Loucy (cell line): ENCODE data around the gene MMP12.

ENCODE experiments used
- H2AFZ ChIP-seq: fragments of 200-600 bp; sonication (generic); 2 replicates; pipeline ENCODE4 v1.6.0; 2016; ENCODE audit warnings: antibody characterized with exemption, mild to moderate bottlenecking, low read length, moderate library complexity
- H3F3A ChIP-seq: fragments of 200-600 bp; 2 replicates; pipeline ENCODE4 v1.6.0; 2016; ENCODE audit warnings: antibody characterized with exemption, low read depth, mild to moderate bottlenecking
- H3K27me3 ChIP-seq: fragments of 200-600 bp; sonication (generic); 2 replicates; pipeline ENCODE4 v1.6.1; 2014; ENCODE audit warnings: low read length, mild to moderate bottlenecking; ENCODE audit not compliant: insufficient read depth, poor library complexity, severe bottlenecking
- H3K36me3 ChIP-seq: fragments of 200-600 bp; sonication (generic); 2 replicates; pipeline ENCODE4 v1.6.1; 2016; ENCODE audit warnings: low read length; ENCODE audit not compliant: insufficient read depth
- H3K4me1 ChIP-seq: fragments of 200-600 bp; sonication (generic); 2 replicates; pipeline ENCODE4 v1.5.1; 2014; ENCODE audit warnings: low read length, mild to moderate bottlenecking; ENCODE audit not compliant: insufficient read depth, poor library complexity, severe bottlenecking
- H3K4me2 ChIP-seq: fragments of 200-600 bp; sonication (generic); 2 replicates; pipeline ENCODE4 v1.6.0; 2014; ENCODE audit warnings: antibody characterized with exemption, low read length, low read depth, mild to moderate bottlenecking; ENCODE audit not compliant: poor library complexity, severe bottlenecking
- H3K4me3 ChIP-seq: fragments of 200-600 bp; sonication (generic); 2 replicates; pipeline ENCODE4 v1.5.1; 2014; ENCODE audit warnings: low read length, mild to moderate bottlenecking, mixed read lengths; ENCODE audit not compliant: poor library complexity, severe bottlenecking
- H3K79me2 ChIP-seq: fragments of 200-600 bp; sonication (generic); 2 replicates; pipeline ENCODE4 v1.6.1; 2014; ENCODE audit warnings: low read length; ENCODE audit not compliant: insufficient read depth
- H3K9ac ChIP-seq: fragments of 200-600 bp; sonication (generic); 2 replicates; pipeline ENCODE4 v1.6.0; 2014; ENCODE audit warnings: mild to moderate bottlenecking, low read depth, low read length, moderate library complexity; ENCODE audit not compliant: poor library complexity, severe bottlenecking
- H3K9me2 ChIP-seq: fragments of 200-600 bp; sonication (generic); replicated peaks from 2 replicates; pipeline ENCODE4 v1.6.1; 2016; ENCODE audit warnings: low read depth, low read length, mixed read lengths
- H3K9me3 ChIP-seq: fragments of 200-600 bp; sonication (generic); 2 replicates; pipeline ENCODE4 v1.6.1; 2014; ENCODE audit warnings: mild to moderate bottlenecking, antibody characterized with exemption, low read length, low read depth; ENCODE audit not compliant: insufficient read depth
- H4K20me1 ChIP-seq: fragments of 200-600 bp; sonication (generic); 2 replicates; pipeline ENCODE4 v1.6.0; 2014; ENCODE audit warnings: antibody characterized with exemption, low read length, mild to moderate bottlenecking; ENCODE audit not compliant: insufficient read depth, poor library complexity, severe bottlenecking
- EZH2phosphoT487 ChIP-seq: fragments of 200-600 bp; IDR thresholded peaks from 2 replicates; pipeline ENCODE4 v1.6.1; 2018; ENCODE audit warnings: antibody characterized with exemption, mild to moderate bottlenecking, moderate library complexity, borderline replicate concordance
- TF ChIP-seq, protein P1 (sequence below): fragments of 200-600 bp; sonication (generic); conservative IDR thresholded peaks from 2 replicates; pipeline ENCODE4 v1.5.1; 2014; ENCODE audit warnings: mild to moderate bottlenecking, antibody characterized with exemption, low read length

Gene MMP12

DNA sequence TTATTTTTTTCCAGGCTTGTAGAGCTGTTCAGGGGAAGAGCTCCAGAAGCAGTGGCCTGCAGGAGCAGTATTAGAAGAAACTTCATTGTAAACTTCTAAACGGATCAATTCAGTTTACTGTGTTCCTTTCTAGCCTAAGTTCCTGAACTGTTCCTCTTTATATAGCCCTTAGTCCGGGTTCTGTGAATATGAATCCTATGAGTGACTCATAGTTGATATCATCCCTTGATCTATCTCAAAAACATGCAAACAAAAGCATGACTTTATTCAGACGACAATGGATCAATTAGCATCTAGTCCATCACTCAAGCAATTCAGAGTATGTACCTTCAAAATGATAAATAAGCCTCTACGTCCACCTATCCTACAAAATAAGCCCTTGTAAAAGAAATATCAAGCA is at the start of gene MMP12:
TSS of gene MMP12 (minus strand) at position 131 of the 400 bp plus-strand sequence. CDS start at position 86, 45 bp downstream.
- no peak within 1 kb of the TSS for H3K4me3 ChIP-seq
- H3F3A ChIP-seq: no peaks in the 10 kb centered on the region
- H2AFZ ChIP-seq: no peak within 1 kb of the TSS
- H3K4me1 ChIP-seq: no peaks in the 10 kb centered on the region
- TF ChIP-seq EZH2phosphoT487: no peak
- TF ChIP-seq, protein P1, sequence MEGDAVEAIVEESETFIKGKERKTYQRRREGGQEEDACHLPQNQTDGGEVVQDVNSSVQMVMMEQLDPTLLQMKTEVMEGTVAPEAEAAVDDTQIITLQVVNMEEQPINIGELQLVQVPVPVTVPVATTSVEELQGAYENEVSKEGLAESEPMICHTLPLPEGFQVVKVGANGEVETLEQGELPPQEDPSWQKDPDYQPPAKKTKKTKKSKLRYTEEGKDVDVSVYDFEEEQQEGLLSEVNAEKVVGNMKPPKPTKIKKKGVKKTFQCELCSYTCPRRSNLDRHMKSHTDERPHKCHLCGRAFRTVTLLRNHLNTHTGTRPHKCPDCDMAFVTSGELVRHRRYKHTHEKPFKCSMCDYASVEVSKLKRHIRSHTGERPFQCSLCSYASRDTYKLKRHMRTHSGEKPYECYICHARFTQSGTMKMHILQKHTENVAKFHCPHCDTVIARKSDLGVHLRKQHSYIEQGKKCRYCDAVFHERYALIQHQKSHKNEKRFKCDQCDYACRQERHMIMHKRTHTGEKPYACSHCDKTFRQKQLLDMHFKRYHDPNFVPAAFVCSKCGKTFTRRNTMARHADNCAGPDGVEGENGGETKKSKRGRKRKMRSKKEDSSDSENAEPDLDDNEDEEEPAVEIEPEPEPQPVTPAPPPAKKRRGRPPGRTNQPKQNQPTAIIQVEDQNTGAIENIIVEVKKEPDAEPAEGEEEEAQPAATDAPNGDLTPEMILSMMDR: no peak
- H3K9ac ChIP-seq: no peak within 1 kb of the TSS
- no peaks in the 10 kb centered on the region for H3K79me2 ChIP-seq
- H3K9me2 ChIP-seq: no peaks in the 10 kb centered on the region
- H3K9me3 ChIP-seq: no peaks in the 10 kb centered on the region
- no peaks in the 10 kb centered on the region for H4K20me1 ChIP-seq
- H3K4me2 ChIP-seq: no peak within 1 kb of the TSS
- H3K27me3 ChIP-seq: no peaks in the 10 kb centered on the region
- H3K36me3 ChIP-seq: no peaks in the 10 kb centered on the region

DNA sequence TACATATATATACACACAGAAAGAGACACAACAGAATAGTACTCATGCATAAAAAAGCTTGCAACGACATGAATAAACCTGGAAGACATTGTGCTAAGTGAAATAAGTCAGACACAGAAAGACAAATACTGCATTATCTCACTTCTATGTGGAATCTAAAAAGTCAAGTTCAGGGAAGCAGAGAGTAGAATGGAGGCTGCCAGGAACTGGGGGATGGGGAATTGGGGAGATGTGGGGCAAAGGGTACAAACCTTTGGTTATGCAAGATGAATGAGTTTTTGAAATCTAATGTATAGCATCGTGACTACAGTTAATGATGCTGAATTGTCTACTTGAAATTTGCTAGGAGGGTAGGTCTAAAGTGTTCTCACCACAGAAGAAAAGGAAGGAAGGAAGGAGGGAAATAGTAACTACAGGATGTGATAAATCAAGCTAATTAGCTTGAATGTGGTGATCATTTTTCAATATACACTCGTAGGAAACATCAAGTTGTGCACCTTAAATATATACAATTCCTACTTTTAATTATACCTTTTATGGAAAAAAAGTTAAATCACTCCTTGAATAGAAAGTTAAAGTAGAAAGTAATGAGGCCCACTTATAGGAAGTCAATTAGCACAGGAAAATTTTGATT is 46.9 kb upstream of the MMP12 start:
- no peak overlapping the region for H2AFZ ChIP-seq
- no peaks in the 10 kb centered on the region for H3F3A ChIP-seq
- H4K20me1 ChIP-seq: no peaks in the 10 kb centered on the region
- H3K9ac ChIP-seq: no peak overlapping the region
- no peaks in the 10 kb centered on the region for H3K4me1 ChIP-seq
- H3K9me2 ChIP-seq: no peaks in the 10 kb centered on the region
- H3K27me3 ChIP-seq: no peaks in the 10 kb centered on the region
- no peaks in the 10 kb centered on the region for H3K36me3 ChIP-seq
- H3K4me3 ChIP-seq: no peak overlapping the region
- TF ChIP-seq EZH2phosphoT487: no peak
- TF ChIP-seq, protein P1: no peak
- no peaks in the 10 kb centered on the region for H3K79me2 ChIP-seq
- H3K4me2 ChIP-seq: no peak overlapping the region
- H3K9me3 ChIP-seq: no peaks in the 10 kb centered on the region

DNA sequence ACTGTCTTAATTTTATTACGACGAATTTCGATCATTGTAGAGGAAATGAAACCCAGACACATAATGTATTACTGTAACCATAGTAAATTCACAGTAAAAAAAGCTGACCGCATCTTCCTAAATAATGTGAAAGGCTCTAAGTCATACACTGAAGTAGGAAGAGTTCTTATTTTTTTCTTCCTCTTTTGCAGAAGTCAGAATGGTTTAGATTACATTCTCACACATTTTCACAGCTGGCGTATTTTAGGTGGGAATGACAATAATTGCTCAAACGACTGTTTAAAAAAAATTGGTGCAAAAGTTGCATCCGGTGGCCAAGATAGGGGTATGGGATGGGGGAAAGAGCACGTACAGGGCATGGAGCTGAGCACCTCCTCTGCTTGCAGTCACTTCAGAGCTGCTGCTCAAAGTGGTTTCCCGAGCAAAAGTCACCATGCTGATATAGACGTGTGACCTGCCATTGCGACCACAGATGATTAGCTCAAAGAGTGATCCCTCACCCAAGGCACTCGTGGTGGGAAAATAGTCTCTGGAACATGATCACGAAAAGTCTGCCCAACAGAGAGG is 45.4 kb upstream of the MMP12 start:
- H3K36me3 ChIP-seq: no peaks in the 10 kb centered on the region
- no peak overlapping the region for H3K9ac ChIP-seq
- no peak overlapping the region for H2AFZ ChIP-seq

More for the DNA sequence above, 45.4 kb upstream of the MMP12 start:
- Histone ChIP-seq H3K4me2 (no peak overlapping the region), H3K27me3 (no peaks in the 10 kb centered on the region), H4K20me1 (no peaks in the 10 kb centered on the region), H3K4me3 (no peak overlapping the region), H3K9me2 (no peaks in the 10 kb centered on the region), H3F3A (no peaks in the 10 kb centered on the region), H3K4me1 (no peaks in the 10 kb centered on the region), H3K9me3 (no peaks in the 10 kb centered on the region), H3K79me2 (no peaks in the 10 kb centered on the region)
- TF ChIP-seq EZH2phosphoT487: no peak
- TF ChIP-seq, protein P1: no peak
